ENCODE results near the gene YAE1.
"Not testable (repeated sequence)": the region's sequence is repeated elsewhere in the genome, so short reads cannot be mapped to it uniquely, and the experiment has no call there.

Gene YAE1, protein sequence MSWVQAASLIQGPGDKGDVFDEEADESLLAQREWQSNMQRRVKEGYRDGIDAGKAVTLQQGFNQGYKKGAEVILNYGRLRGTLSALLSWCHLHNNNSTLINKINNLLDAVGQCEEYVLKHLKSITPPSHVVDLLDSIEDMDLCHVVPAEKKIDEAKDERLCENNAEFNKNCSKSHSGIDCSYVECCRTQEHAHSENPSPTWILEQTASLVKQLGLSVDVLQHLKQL
- 3.0 reads per million, percentile 10 among the genes with 10 or more reads in this experiment for total RNA-seq

GRCh38 chr7:39566023-39566921 is at the start of gene YAE1:
TSS of gene YAE1 (plus strand) at chr7:39566404. CDS start at chr7:39566419, 15 bp downstream.
- peak; percentile 62 for DNase-seq

DNA sequence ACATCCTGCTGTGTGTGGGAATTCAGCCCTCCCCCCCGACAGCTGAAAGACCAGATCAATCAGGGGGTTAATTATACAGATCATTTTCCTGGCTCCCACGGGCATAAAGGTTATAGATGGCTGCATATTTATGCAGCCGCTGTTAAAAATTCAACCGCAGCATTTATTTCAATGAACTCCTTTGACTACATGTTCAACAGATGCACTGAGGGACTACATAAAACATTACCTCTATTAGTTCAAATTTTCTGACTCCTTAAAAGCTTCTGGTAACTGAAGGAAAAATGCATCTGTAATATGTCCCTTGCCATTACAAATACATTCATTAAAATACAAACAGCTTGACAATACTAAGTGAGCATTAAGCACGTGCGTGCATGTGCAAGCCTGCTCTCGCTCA is 49.7 kb upstream of the YAE1 start:
- no peak for DNase-seq

DNA sequence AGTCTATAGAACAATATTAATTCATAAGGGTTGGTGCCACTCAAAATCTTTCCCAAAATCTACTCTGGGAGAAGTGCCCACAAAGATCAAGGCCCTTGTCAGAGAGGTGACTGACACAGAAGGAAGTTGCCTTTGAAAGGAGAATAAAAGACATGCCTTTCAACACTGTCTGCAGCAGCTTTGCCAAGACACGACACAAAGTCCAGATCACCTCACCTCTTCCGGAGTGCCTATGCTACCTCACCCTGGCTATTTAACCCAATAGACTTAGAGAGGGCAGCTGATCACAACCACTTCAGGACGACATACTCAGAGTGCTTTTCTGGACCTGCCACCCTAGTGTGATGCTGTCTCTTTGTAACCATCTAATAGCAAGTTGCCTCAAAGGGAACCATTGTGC is 49.0 kb upstream of the YAE1 start:
- DNase-seq, result no peak

GRCh38 chr7:39525926-39526325 is 40.3 kb upstream of the YAE1 start:
- DNase-seq, result no peak

- DNase-seq, result no peak
Measured at GRCh38 chr7:39526666-39527065, 39.5 kb upstream of the YAE1 start.

DNA sequence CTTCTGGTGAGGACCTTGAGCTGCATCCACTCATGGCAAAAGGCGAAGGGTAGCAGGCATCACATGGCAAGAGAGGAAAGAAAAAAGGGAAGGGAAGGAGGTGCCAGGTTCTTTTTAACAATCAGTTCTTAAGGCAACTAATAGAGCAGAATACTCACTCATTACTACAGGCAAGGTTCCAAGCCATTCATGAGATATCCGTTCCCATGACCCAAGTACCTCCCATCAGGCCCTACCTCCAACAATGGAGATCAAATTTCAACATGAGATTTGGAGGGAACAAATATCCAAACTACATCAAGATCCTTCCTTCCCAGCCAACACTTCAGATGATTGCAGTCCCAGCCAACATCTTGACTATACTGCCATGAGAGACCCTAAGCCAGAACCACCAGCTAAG is 38.9 kb upstream of the YAE1 start:
- no peak for DNase-seq

DNA sequence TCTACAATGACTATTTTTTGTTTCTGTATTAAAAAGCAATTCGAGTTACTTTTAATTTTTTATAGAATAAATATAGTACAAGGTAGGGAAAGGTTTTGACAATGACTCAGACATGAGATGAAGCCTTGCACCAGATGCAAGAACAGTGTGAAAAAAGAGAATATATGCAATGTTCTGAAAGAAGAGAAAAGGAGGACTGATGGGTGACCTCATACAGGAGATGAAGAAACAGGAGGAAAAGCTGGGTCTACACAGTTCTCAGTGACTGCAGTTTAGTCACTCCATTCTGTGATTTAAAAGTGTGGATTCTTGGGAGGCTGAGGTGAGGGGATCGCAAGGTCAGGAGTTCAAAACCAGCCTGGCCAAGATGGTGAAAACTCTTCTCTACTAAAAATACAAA is 38.3 kb upstream of the YAE1 start:
- DNase-seq, result no peak

- no peak for DNase-seq
Measured at GRCh38 chr7:39528849-39529248, 37.4 kb upstream of the YAE1 start.

- no peak for DNase-seq
Measured at GRCh38 chr7:39529582-39529981, 36.6 kb upstream of the YAE1 start.

- no peak for DNase-seq
Measured at GRCh38 chr7:39530971-39531370, 35.2 kb upstream of the YAE1 start.

DNA sequence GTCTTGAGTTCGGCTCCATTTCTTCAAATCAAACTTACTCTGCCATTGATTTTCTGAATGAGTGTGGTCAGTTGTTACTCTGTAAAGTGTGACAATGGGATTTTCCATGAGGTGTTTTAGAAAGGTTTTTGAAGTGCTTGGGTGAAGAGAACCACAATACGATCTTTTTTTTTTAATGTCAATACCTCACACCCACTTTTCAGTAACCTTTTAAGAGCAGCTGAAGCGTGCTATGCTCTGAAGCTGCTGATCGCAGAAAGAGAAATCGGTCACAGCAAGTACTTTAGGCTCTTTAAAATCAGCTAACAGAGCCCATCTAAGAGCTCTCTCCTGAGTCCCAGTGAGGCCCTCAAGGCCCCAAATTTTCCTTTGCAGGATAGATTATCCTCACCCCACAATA is 34.4 kb upstream of the YAE1 start:
- no peak for DNase-seq

DNA sequence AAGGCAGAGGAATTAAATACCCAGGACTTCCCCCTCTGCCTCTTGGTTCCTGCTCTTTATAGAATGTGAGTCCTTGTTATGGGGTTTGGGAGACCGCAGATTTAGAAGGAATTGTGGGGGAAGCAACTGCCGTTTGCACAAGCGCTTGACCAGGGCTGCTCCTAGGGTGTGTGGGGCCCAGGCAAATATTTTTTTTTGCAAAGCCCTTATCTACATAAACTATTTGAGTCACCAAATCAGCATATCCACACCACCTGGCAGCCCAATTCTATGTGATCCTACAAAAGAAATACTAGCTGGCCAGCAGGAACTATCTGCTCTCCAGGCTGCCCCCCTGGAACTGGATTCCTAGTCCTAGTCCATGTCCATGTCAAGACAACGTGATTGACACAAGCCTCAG is 33.4 kb upstream of the YAE1 start:
- no peak for DNase-seq

GRCh38 chr7:39534599-39534998 is 31.6 kb upstream of the YAE1 start:
- DNase-seq, result no peak

GRCh38 chr7:39535064-39535463 is 31.1 kb upstream of the YAE1 start:
- DNase-seq, result no peak

GRCh38 chr7:39535720-39536119 is 30.5 kb upstream of the YAE1 start:
- DNase-seq, result no peak

DNA sequence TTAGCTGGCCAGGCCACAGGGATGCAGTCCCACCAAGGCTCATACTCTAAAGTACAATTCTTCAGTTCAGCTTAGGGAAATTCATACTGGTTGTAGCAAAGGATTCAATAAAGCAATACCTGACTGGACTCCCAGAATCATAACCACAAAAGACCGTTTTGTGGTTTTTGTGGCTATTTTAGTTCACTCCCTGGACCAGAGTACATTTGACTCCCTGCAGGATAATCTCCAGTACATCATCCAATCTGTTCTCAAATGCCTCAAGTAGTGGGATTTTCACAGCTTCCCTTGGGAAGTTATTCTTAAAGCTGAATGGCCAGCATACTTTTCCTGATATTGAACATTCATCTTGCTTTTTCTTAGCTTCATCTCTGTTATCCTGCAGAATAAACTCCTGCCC is 29.3 kb upstream of the YAE1 start:
- DNase-seq, result no peak

DNA sequence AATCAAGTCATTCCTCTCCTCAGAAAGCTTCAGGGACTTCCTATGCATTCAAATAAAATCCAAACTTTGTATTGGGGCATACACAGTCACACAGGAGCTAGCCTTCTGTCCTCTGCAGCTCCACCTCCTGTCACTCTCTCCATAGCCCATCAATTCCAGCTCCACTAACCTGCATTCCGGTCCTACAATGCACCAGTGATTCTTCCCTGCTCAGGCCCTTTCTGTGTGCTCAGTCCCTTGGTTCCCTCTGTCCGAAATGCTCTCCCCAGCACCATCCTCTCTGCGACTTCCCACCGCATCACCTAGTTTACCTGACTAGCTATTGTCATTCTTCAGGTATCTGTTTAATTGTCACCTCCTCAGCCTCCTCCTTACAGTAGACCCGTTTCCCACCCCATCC is 26.4 kb upstream of the YAE1 start:
- DNase-seq, result no peak

DNA sequence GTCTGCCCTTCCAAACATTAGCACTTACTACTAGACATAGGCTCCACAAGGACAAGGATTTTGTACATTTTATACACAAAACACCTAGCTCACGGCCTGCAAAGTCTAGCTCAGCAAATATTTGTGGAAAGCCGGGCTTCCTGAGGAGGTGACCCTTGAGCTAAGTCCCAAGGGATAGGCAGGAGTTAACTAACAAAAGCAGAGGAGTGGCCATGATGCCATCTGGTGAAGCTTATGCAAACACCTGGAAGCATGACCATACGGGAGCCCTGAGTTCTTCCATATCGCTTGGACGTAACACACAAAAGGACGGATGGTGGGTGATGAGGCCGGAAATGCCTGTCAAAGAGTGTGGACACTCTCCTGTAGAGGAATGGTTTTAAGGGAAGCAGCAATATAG is 25.9 kb upstream of the YAE1 start:
- no peak for DNase-seq

DNA sequence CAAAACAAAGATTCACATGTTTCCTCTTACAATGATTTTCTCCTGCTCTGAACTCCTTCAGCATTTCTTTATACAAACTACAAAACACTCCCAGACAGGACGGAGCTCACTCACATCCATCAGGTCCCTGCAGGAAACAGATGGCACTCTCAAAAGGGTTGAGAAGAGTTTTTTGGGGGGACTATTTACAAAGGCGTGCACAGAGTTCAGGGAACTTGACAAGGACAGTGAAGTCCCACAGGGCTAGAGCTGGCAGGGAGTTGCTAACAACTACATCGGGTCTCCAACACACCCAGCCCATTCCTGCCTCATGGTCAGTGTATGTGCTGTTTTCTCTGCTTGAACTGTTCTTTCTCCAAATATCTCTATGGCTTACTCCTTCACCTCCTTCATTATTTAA is 24.7 kb upstream of the YAE1 start:
- DNase-seq, result no peak

DNA sequence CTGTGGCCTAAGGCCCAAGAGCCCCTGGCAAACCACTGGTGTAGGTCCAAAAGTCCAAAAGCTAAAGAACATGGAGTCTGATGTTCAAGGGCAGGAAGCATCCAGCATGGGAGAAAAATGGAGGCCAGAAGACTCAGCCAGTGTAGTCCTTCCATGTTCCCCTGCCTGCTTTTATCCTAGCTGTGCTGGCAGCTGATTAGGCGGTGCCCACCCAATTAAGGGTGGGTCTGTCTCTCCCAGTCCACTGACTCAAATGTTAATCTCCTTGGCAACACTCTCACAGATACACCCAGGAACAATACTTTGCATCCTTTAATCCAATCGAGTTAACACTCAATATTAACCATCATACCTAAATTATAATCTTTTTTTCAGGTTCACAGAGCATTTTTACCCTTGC is 21.4 kb upstream of the YAE1 start:
- DNase-seq, result not testable (repeated sequence)

- DNase-seq, result no peak
Measured at GRCh38 chr7:39547336-39547735, 18.9 kb upstream of the YAE1 start.

GRCh38 chr7:39550411-39550810 is 15.8 kb upstream of the YAE1 start:
- DNase-seq, result no peak

- no peak for DNase-seq
Measured at GRCh38 chr7:39553436-39553835, 12.8 kb upstream of the YAE1 start.

GRCh38 chr7:39554583-39555165 is 11.5 kb upstream of the YAE1 start:
- no peak for DNase-seq
